ENCODE measurements around the gene POLD2.

Gene POLD2

GRCh38 chr7:44079331-44080021 is 43.9 kb downstream of the POLD2 start:
- Histone ChIP-seq H3K4me2 (ENCODE audit: low read length) (no peak overlapping the region), H3K9me3 (replicated peaks; ENCODE audit: low read length) (no peaks in the 10 kb centered on the region), H3K4me3 (ENCODE audit: low read length) (no peak overlapping the region), H3K27me3 (ENCODE audit: control insufficient read depth, insufficient read depth, low read length) (no peaks in the 10 kb centered on the region), H3K36me3 (ENCODE audit: insufficient read depth, low read length) (peaks cover 46% of the 10 kb centered on the region), H3K9ac (ENCODE audit: low read depth, low read length) (no peak overlapping the region), H3K4me1 (ENCODE audit: control insufficient read depth, insufficient read depth, low read length) (peaks cover 19% of the 10 kb centered on the region)

- H3K36me3 ChIP-seq (ENCODE audit: insufficient read depth, low read length), result peaks cover 50% of the 10 kb centered on the region
- no peak overlapping the region for H3K4me2 ChIP-seq (ENCODE audit: low read length)
- no peak overlapping the region for H3K4me3 ChIP-seq (ENCODE audit: low read length)
- H3K9ac ChIP-seq (ENCODE audit: low read depth, low read length), result no peak overlapping the region
- H3K27me3 ChIP-seq (ENCODE audit: control insufficient read depth, insufficient read depth, low read length), result no peaks in the 10 kb centered on the region
- peaks cover 28% of the 10 kb centered on the region for H3K4me1 ChIP-seq (ENCODE audit: control insufficient read depth, insufficient read depth, low read length)
- no peaks in the 10 kb centered on the region for H3K9me3 ChIP-seq (replicated peaks; ENCODE audit: low read length)
These were observed 44.8 kb downstream of the POLD2 start for GRCh38 chr7:44078521-44078920.

GRCh38 chr7:44077681-44078091 is 45.7 kb downstream of the POLD2 start:
- H3K36me3 ChIP-seq (ENCODE audit: insufficient read depth, low read length), result peaks cover 54% of the 10 kb centered on the region
- peaks cover 32% of the 10 kb centered on the region for H3K4me1 ChIP-seq (ENCODE audit: control insufficient read depth, insufficient read depth, low read length)

GRCh38 chr7:44077061-44077460 is 46.3 kb downstream of the POLD2 start:
- Histone ChIP-seq H3K4me2 (ENCODE audit: low read length) (no peak overlapping the region), H3K9ac (ENCODE audit: low read depth, low read length) (no peak overlapping the region), H3K9me3 (replicated peaks; ENCODE audit: low read length) (no peaks in the 10 kb centered on the region), H3K27me3 (ENCODE audit: control insufficient read depth, insufficient read depth, low read length) (no peaks in the 10 kb centered on the region), H3K36me3 (ENCODE audit: insufficient read depth, low read length) (peaks cover 54% of the 10 kb centered on the region), H3K4me3 (ENCODE audit: low read length) (no peak overlapping the region), H3K4me1 (ENCODE audit: control insufficient read depth, insufficient read depth, low read length) (peaks cover 39% of the 10 kb centered on the region)

More at GRCh38 chr7:44077681-44078091, 45.7 kb downstream of the POLD2 start:
- no peak overlapping the region for H3K4me2 ChIP-seq (ENCODE audit: low read length)
- no peak overlapping the region for H3K4me3 ChIP-seq (ENCODE audit: low read length)
- no peaks in the 10 kb centered on the region for H3K27me3 ChIP-seq (ENCODE audit: control insufficient read depth, insufficient read depth, low read length)
- H3K9me3 ChIP-seq (replicated peaks; ENCODE audit: low read length), result no peaks in the 10 kb centered on the region
- H3K9ac ChIP-seq (ENCODE audit: low read depth, low read length), result no peak overlapping the region

DNA sequence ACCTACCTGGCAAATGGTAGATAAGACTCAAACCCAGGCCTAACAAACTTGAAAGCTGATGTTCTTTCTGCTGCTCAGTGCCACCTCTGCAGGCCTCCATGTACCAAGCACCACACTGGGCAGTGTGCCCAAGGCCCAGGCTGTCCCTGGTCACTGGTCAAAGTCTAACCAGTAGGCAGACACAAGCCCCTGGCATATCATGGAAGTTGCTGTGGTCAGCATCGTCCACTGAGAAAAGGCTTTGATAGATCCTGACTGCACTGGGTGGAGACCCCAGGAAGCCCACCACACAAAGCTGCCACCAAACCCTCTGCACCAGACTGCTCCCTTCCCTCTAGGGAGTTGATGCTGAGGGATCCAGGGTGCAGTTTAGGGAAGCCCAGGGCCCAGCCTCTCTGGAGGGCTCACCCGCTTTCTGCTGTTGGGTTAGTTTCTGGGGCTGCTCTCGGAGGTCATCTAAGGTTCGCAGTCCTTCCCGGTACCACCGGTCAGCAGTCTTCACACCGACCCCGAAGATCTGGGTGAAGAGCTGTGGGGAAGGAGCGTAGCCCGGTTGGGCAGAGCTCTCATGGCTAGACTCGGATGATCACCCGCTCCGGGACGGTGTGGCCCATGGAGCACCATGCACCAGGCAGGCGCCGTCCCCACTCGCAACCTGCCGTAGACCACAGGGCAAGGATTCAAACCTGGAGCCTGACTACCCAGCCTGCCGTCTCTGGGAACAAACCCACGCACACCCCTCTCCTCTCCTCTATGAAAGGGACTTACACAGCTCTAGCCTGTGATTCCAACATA is 47.0 kb downstream of the POLD2 start:
- Histone ChIP-seq H3K4me2 (ENCODE audit: low read length) (no peak overlapping the region), H3K4me3 (ENCODE audit: low read length) (no peak overlapping the region), H3K4me1 (ENCODE audit: control insufficient read depth, insufficient read depth, low read length) (peaks cover 42% of the 10 kb centered on the region), H3K9me3 (replicated peaks; ENCODE audit: low read length) (no peaks in the 10 kb centered on the region), H3K36me3 (ENCODE audit: insufficient read depth, low read length) (peaks cover 54% of the 10 kb centered on the region), H3K9ac (ENCODE audit: low read depth, low read length) (no peak overlapping the region), H3K27me3 (ENCODE audit: control insufficient read depth, insufficient read depth, low read length) (no peaks in the 10 kb centered on the region)

DNA sequence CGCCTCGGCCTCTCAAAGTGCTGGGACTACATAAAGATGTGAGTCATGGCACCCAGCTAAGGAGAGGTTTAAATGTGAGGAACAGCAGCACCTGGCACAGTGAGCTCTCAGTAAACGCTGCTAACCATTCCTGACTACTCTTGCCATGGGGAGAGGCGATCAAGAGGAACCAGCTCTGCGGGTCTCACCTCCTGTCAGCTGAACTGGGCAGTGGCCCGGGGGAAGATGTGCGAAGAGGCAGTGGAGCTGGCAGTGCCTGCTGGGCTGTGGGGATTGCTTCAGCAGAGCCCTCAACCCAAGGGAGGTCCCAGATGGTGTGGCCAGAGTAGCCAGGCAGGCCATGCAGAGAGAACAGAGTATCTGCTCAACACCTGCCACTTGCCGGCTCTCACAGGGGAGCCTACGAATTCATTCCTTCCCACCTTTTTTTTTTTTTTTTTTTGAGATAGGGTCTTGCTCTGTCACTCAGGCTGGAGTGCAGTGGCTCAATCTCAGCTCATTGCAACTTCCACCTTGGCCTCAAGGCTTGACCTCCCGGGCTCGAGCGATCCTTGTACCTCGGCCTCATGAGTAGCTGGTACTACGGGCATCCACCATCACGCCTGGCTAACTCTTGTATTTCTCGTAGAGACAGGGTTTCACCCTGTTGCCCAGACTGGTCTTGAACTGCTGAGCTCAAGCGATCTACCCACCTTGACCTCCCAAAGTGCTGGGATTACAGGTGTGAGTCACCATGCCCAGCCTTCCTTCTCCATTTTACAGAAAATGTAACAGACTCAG is 47.9 kb downstream of the POLD2 start:
- Histone ChIP-seq H3K4me2 (ENCODE audit: low read length) (no peak overlapping the region), H3K4me1 (ENCODE audit: control insufficient read depth, insufficient read depth, low read length) (peaks cover 39% of the 10 kb centered on the region), H3K9me3 (replicated peaks; ENCODE audit: low read length) (no peaks in the 10 kb centered on the region), H3K36me3 (ENCODE audit: insufficient read depth, low read length) (peaks cover 54% of the 10 kb centered on the region), H3K27me3 (ENCODE audit: control insufficient read depth, insufficient read depth, low read length) (no peaks in the 10 kb centered on the region), H3K9ac (ENCODE audit: low read depth, low read length) (no peak overlapping the region), H3K4me3 (ENCODE audit: low read length) (no peak overlapping the region)

DNA sequence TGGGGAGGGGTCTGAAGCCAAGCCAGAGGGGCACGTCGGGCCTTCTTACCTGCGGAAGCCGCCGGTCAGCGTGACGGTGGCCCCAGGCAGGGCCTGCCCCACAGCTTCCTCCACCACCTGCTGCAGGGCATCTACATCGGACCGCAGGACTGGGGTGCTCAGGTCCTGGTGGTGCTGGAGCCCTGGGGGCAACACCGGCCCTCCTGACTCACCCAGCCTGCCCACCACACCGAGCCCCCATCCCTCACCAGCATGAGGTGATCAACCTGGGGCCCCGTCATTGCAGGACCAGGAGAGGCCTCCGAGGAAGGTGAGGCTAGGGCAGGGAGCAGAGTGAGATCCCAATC is 49.0 kb downstream of the POLD2 start:
- Histone ChIP-seq H3K9ac (ENCODE audit: low read depth, low read length) (peak overlapping the region; percentile 62), H3K4me1 (ENCODE audit: control insufficient read depth, insufficient read depth, low read length) (peaks cover 39% of the 10 kb centered on the region), H3K36me3 (ENCODE audit: insufficient read depth, low read length) (peaks cover 47% of the 10 kb centered on the region)

DNA sequence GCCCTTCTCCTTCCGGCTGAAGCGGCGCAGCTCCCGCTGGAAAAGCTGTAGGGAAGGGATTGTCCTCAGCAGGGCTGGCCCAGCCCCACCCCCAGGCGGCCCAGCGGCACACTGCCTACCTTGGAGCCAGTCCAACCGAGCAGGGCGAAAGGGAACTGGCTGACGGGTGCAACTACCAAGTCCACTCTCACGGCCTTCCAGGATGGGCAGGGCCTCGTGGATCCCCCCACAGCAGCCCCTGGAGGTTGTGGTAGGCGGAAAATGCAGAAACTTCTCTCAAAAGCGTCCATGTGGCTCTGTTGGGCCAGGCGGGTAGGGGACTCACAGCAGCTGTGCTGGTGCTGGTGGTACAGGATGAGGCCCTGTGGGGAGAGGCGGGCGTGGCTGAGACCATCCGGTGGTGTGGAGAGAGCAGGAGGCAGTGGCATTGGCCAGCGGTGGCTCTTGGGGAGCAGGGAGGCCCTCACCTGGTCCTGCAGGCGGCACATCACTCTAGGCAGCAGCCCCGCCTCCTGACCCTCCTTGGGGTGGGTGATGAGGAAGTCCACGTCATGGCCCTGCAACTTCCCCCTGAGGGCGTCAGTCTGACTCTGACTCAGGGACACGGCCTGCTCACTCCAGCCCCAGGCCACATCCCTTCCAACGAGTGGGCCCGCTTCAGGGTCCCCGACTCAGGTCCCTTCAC is 49.5 kb downstream of the POLD2 start:
- H3K9ac ChIP-seq (ENCODE audit: low read depth, low read length), result peak overlapping the region; percentile 62
- H3K4me2 ChIP-seq (ENCODE audit: low read length), result peak overlapping the region; percentile 77
- peaks cover 43% of the 10 kb centered on the region for H3K36me3 ChIP-seq (ENCODE audit: insufficient read depth, low read length)
- H3K4me1 ChIP-seq (ENCODE audit: control insufficient read depth, insufficient read depth, low read length), result peaks cover 39% of the 10 kb centered on the region
- no peaks in the 10 kb centered on the region for H3K27me3 ChIP-seq (ENCODE audit: control insufficient read depth, insufficient read depth, low read length)
- H3K9me3 ChIP-seq (replicated peaks; ENCODE audit: low read length), result no peaks in the 10 kb centered on the region
- peak overlapping the region; percentile 63 for H3K4me3 ChIP-seq (ENCODE audit: low read length)

More for the DNA sequence above, 49.0 kb downstream of the POLD2 start:
- Histone ChIP-seq H3K27me3 (ENCODE audit: control insufficient read depth, insufficient read depth, low read length) (no peaks in the 10 kb centered on the region), H3K9me3 (replicated peaks; ENCODE audit: low read length) (no peaks in the 10 kb centered on the region), H3K4me3 (ENCODE audit: low read length) (peak overlapping the region; percentile 63), H3K4me2 (ENCODE audit: low read length) (peak overlapping the region; percentile 77)

GRCh38 chr7:44072364-44073231 is 50.8 kb downstream of the POLD2 start:
- Histone ChIP-seq H3K4me3 (ENCODE audit: low read length) (peak overlapping the region; percentile 63), H3K4me2 (ENCODE audit: low read length) (peak overlapping the region; percentile 77), H3K27me3 (ENCODE audit: control insufficient read depth, insufficient read depth, low read length) (no peaks in the 10 kb centered on the region), H3K36me3 (ENCODE audit: insufficient read depth, low read length) (peaks cover 31% of the 10 kb centered on the region), H3K9me3 (replicated peaks; ENCODE audit: low read length) (no peaks in the 10 kb centered on the region), H3K9ac (ENCODE audit: low read depth, low read length) (peak overlapping the region; percentile 62), H3K4me1 (ENCODE audit: control insufficient read depth, insufficient read depth, low read length) (peaks cover 39% of the 10 kb centered on the region)

- Histone ChIP-seq H3K4me3 (ENCODE audit: low read length) (no peak overlapping the region), H3K4me1 (ENCODE audit: control insufficient read depth, insufficient read depth, low read length) (peaks cover 39% of the 10 kb centered on the region), H3K36me3 (ENCODE audit: insufficient read depth, low read length) (peaks cover 28% of the 10 kb centered on the region), H3K27me3 (ENCODE audit: control insufficient read depth, insufficient read depth, low read length) (no peaks in the 10 kb centered on the region), H3K9me3 (replicated peaks; ENCODE audit: low read length) (no peaks in the 10 kb centered on the region), H3K9ac (ENCODE audit: low read depth, low read length) (no peak overlapping the region), H3K4me2 (ENCODE audit: low read length) (no peak overlapping the region)
These were observed 51.5 kb downstream of the POLD2 start for GRCh38 chr7:44071726-44072363.

All from skeletal muscle satellite cell (primary cell).